ENCODE data around the gene ACSF2.

ACSF2 gene

GRCh38 chr17:50460831-50461526 lies 35.0 kb downstream of the ACSF2 start:
- peaks cover 12% of the 10 kb centered on the region; the same call in 1 of the 2 replicates for H3K36me3 ChIP-seq
- H4K20me1 ChIP-seq: no peaks in the 10 kb centered on the region
- no peak for TF ChIP-seq Cebpa-rat (IDR thresholded peaks at IDR 0.05)
- H3K27me3 ChIP-seq: no peaks in the 10 kb centered on the region
- H3K9ac ChIP-seq: no peak overlapping the region
- H3K9me3 ChIP-seq: no peaks in the 10 kb centered on the region
- H3K4me2 ChIP-seq: no peak overlapping the region
- peaks cover 20% of the 10 kb centered on the region for H3K4me1 ChIP-seq
- H3K27ac ChIP-seq: no peak overlapping the region
- H3K4me3 ChIP-seq: no peak overlapping the region

GRCh38 chr17:50461550-50462132 lies 35.6 kb downstream of the ACSF2 start:
- H3K27me3 ChIP-seq: no peaks in the 10 kb centered on the region
- no peaks in the 10 kb centered on the region for H3K9me3 ChIP-seq
- no peak overlapping the region for H3K4me2 ChIP-seq
- no peak overlapping the region for H3K27ac ChIP-seq
- peaks cover 20% of the 10 kb centered on the region for H3K4me1 ChIP-seq
- TF ChIP-seq Cebpa-rat (IDR thresholded peaks at IDR 0.05): no peak
- H3K4me3 ChIP-seq: no peak overlapping the region
- no peaks in the 10 kb centered on the region for H4K20me1 ChIP-seq
- peaks cover 5% of the 10 kb centered on the region; the same call in 1 of the 2 replicates for H3K36me3 ChIP-seq
- no peak overlapping the region for H3K9ac ChIP-seq

- Histone ChIP-seq H3K36me3 (peaks cover 5% of the 10 kb centered on the region; the same call in 1 of the 2 replicates), H3K27me3 (no peaks in the 10 kb centered on the region), H3K4me1 (peaks cover 20% of the 10 kb centered on the region), H3K27ac (no peak overlapping the region), H3K9ac (no peak overlapping the region), H4K20me1 (no peaks in the 10 kb centered on the region), H3K9me3 (no peaks in the 10 kb centered on the region), H3K4me3 (no peak overlapping the region), H3K4me2 (no peak overlapping the region)
- TF ChIP-seq Cebpa-rat (IDR thresholded peaks at IDR 0.05): no peak
These were observed 36.4 kb downstream of the ACSF2 start for GRCh38 chr17:50462446-50462845.

GRCh38 chr17:50464121-50464520 lies 38.1 kb downstream of the ACSF2 start:
- no peak for TF ChIP-seq Cebpa-rat (IDR thresholded peaks at IDR 0.05)
- Histone ChIP-seq H3K9me3 (no peaks in the 10 kb centered on the region), H4K20me1 (no peaks in the 10 kb centered on the region), H3K27ac (no peak overlapping the region), H3K9ac (no peak overlapping the region), H3K27me3 (peaks cover 17% of the 10 kb centered on the region), H3K4me3 (no peak overlapping the region), H3K4me1 (peaks cover 12% of the 10 kb centered on the region), H3K4me2 (no peak overlapping the region), H3K36me3 (peaks cover 5% of the 10 kb centered on the region; the same call in 1 of the 2 replicates)

- Histone ChIP-seq H3K4me3 (no peak overlapping the region), H3K36me3 (peaks cover 5% of the 10 kb centered on the region; the same call in 1 of the 2 replicates), H3K27me3 (peaks cover 23% of the 10 kb centered on the region), H4K20me1 (no peaks in the 10 kb centered on the region), H3K4me1 (peaks cover 5% of the 10 kb centered on the region), H3K9ac (no peak overlapping the region), H3K27ac (no peak overlapping the region), H3K4me2 (no peak overlapping the region), H3K9me3 (no peaks in the 10 kb centered on the region)
- no peak for TF ChIP-seq Cebpa-rat (IDR thresholded peaks at IDR 0.05)
These were observed 38.7 kb downstream of the ACSF2 start for GRCh38 chr17:50464736-50465135.

- Histone ChIP-seq H3K9me3 (no peaks in the 10 kb centered on the region), H3K27ac (no peak overlapping the region), H4K20me1 (no peaks in the 10 kb centered on the region), H3K9ac (no peak overlapping the region), H3K4me3 (no peak overlapping the region), H3K36me3 (peaks cover 5% of the 10 kb centered on the region; the same call in 1 of the 2 replicates), H3K27me3 (peaks cover 27% of the 10 kb centered on the region), H3K4me2 (no peak overlapping the region), H3K4me1 (peaks cover 1% of the 10 kb centered on the region; the same call in 1 of the 2 replicates)
- no peak for TF ChIP-seq Cebpa-rat (IDR thresholded peaks at IDR 0.05)
These were observed 39.2 kb downstream of the ACSF2 start for GRCh38 chr17:50465171-50465570.

- H3K4me3 ChIP-seq: no peak overlapping the region
- H3K27me3 ChIP-seq: peaks cover 29% of the 10 kb centered on the region
- peaks cover 5% of the 10 kb centered on the region; the same call in 1 of the 2 replicates for H3K36me3 ChIP-seq
- H3K27ac ChIP-seq: no peak overlapping the region
- peaks cover under 1% of the 10 kb centered on the region; the same call in 1 of the 2 replicates for H3K4me1 ChIP-seq
- no peak overlapping the region for H3K4me2 ChIP-seq
- no peaks in the 10 kb centered on the region for H4K20me1 ChIP-seq
- TF ChIP-seq Cebpa-rat (IDR thresholded peaks at IDR 0.05): no peak
- H3K9ac ChIP-seq: no peak overlapping the region
- H3K9me3 ChIP-seq: no peaks in the 10 kb centered on the region
These were observed 39.6 kb downstream of the ACSF2 start for GRCh38 chr17:50465635-50466034.

GRCh38 chr17:50466371-50467113 lies 40.5 kb downstream of the ACSF2 start:
- H3K4me1 ChIP-seq: peaks cover 10% of the 10 kb centered on the region
- no peaks in the 10 kb centered on the region for H3K9me3 ChIP-seq
- TF ChIP-seq Cebpa-rat (IDR thresholded peaks at IDR 0.05): no peak
- no peak overlapping the region for H3K27ac ChIP-seq
- H3K27me3 ChIP-seq: peaks cover 29% of the 10 kb centered on the region
- H4K20me1 ChIP-seq: no peaks in the 10 kb centered on the region
- peaks cover 5% of the 10 kb centered on the region; the same call in 1 of the 2 replicates for H3K36me3 ChIP-seq
- no peak overlapping the region for H3K4me2 ChIP-seq
- no peak overlapping the region for H3K9ac ChIP-seq
- H3K4me3 ChIP-seq: no peak overlapping the region

- H3K4me2 ChIP-seq: no peak overlapping the region
- H3K9ac ChIP-seq: no peak overlapping the region
- H3K4me3 ChIP-seq: no peak overlapping the region
- H3K36me3 ChIP-seq: 0 out of 2 replicates have a peak, but pooled peaks cover 5% of the 10 kb centered on the region
- H4K20me1 ChIP-seq: no peaks in the 10 kb centered on the region
- no peaks in the 10 kb centered on the region for H3K9me3 ChIP-seq
- H3K27ac ChIP-seq: no peak overlapping the region
- peaks cover 15% of the 10 kb centered on the region for H3K4me1 ChIP-seq
- TF ChIP-seq Cebpa-rat (IDR thresholded peaks at IDR 0.05): no peak
- H3K27me3 ChIP-seq: peaks cover 29% of the 10 kb centered on the region
These were observed 41.3 kb downstream of the ACSF2 start for GRCh38 chr17:50467114-50467854.

Data from BLaER1 (cell line).